Hepatocyte (in vitro differentiated cells): ENCODE data around the gene KCNQ1. TPM values are rescaled to one million over a fixed set of nuclear protein-coding genes. Genes with fewer than 3 reads are reported as not detected.

Experiments
- DNase-seq: peaks from one replicate; pipeline ENCODE4 v3.0.0-alpha.2; 2016; ENCODE audit warnings: low spot score
- H2AFZ ChIP-seq: fragments of 200-600 bp; sonication (generic); 2 replicates; pipeline ENCODE4 v1.6.0; 2016; ENCODE audit warnings: antibody characterized with exemption, mild to moderate bottlenecking
- H3K27ac ChIP-seq: fragments of 200-600 bp; sonication (generic); 2 replicates; pipeline ENCODE4 v1.5.1; 2016; ENCODE audit warnings: mild to moderate bottlenecking
- H3K27me3 ChIP-seq: fragments of 200-600 bp; sonication (generic); 2 replicates; pipeline ENCODE4 v1.6.1; 2016
- H3K36me3 ChIP-seq: fragments of 200-600 bp; sonication (generic); replicated peaks from 2 replicates; pipeline ENCODE4 v1.5.1; 2016; ENCODE audit warnings: low read depth; ENCODE audit not compliant: insufficient read depth
- H3K4me1 ChIP-seq: fragments of 200-600 bp; sonication (generic); 2 replicates; pipeline ENCODE4 v1.5.1; 2016; ENCODE audit warnings: mild to moderate bottlenecking, moderate library complexity; ENCODE audit not compliant: insufficient read depth
- H3K4me2 ChIP-seq: fragments of 200-600 bp; sonication (generic); 2 replicates; pipeline ENCODE4 v1.6.0; 2016
- H3K4me3 ChIP-seq: fragments of 200-600 bp; sonication (generic); 2 replicates; pipeline ENCODE4 v1.5.1; 2016; ENCODE audit warnings: mild to moderate bottlenecking
- H3K79me2 ChIP-seq: fragments of 200-600 bp; sonication (generic); 2 replicates; pipeline ENCODE4 v1.6.0; 2017; ENCODE audit warnings: mild to moderate bottlenecking
- H3K9me2 ChIP-seq: fragments of 200-600 bp; sonication (generic); replicated peaks from 2 replicates; pipeline ENCODE4 v1.6.0; 2017; ENCODE audit warnings: mild to moderate bottlenecking; ENCODE audit not compliant: insufficient read depth
- H3K9me3 ChIP-seq: fragments of 200-600 bp; sonication (generic); 2 replicates; pipeline ENCODE4 v1.5.1; 2016; ENCODE audit warnings: low read depth, mild to moderate bottlenecking
- H4K20me1 ChIP-seq: fragments of 200-600 bp; sonication (generic); 2 replicates; pipeline ENCODE4 v1.6.0; 2016; ENCODE audit warnings: mild to moderate bottlenecking; ENCODE audit not compliant: insufficient read depth, poor library complexity, severe bottlenecking
- EZH2 ChIP-seq: fragments of 200-600 bp; sonication (generic); IDR thresholded peaks from 2 replicates; pipeline ENCODE4 v1.6.1; 2016; ENCODE audit warnings: antibody characterized with exemption, mild to moderate bottlenecking, borderline replicate concordance
- EZH2phosphoT487 ChIP-seq: fragments of 200-600 bp; sonication (generic); IDR thresholded peaks from one replicate; pipeline ENCODE4 v1.6.1; 2018; ENCODE audit warnings: antibody characterized with exemption, mild to moderate bottlenecking, low read depth, moderate library complexity; ENCODE audit not compliant: unreplicated experiment, severe bottlenecking
- WGBS: methylation state at CpG from one replicate; pipeline ENCODE4 v1.1.6; 2016; ENCODE audit warnings: low lambda C conversion rate; ENCODE audit errors: missing lambda C conversion rate; 5-methylcytosine and 5-hydroxymethylcytosine counted together
- polyA plus RNA-seq: library from polyadenylated mRNA; unstranded; fragments of >200 nt; fragmentation: Nextera tagmentation; extraction: Ambion mirVana; gene quantifications from 2 replicates; pipeline ENCODE4 v1.2.1, GENCODE V29; 2016
- total RNA-seq: library from RNA; depleted of rRNA; stranded (reverse); fragments of >200 nt; gene quantifications from 2 replicates; pipeline ENCODE4 v1.2.3, GENCODE V29; 2014
- TF ChIP-seq, protein P1 (sequence below): fragments of 200-600 bp; sonication (generic); IDR thresholded peaks from 2 replicates; pipeline ENCODE4 v1.5.1; 2016; ENCODE audit warnings: antibody characterized with exemption, mild to moderate bottlenecking; ENCODE audit not compliant: poor library complexity

Gene KCNQ1
- total and polyA plus RNA-seq, 2 experiments from 2014 or later = 1.8 to 6.4 TPM

DNA sequence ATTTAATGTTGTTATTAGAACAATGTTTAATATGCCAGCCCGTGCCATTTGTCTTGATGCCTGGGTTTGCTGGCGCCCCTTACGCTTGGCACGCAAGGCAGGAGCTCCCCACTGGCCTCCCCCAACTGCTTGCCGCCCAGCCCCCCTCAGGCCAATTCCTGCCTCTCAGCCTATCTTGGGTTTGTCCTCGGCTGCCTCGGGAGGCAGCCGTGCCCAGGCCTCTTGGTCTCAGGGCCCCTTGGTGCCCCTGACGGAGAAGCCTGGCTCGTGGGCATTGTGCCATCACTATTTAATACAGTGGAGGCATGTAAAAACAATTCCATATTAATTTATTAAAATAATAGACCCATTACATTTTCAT lies 135.2 kb downstream of the KCNQ1 start:
- Histone ChIP-seq H3K9me3 (no peaks in the 10 kb centered on the region), H3K27ac (no peak overlapping the region), H3K79me2 (no peaks in the 10 kb centered on the region), H3K36me3 (no peaks in the 10 kb centered on the region), H4K20me1 (no peaks in the 10 kb centered on the region), H3K4me1 (peaks cover 28% of the 10 kb centered on the region), H3K4me3 (no peak overlapping the region), H3K9me2 (no peaks in the 10 kb centered on the region), H3K4me2 (no peak overlapping the region), H3K27me3 (no peaks in the 10 kb centered on the region), H2AFZ (no peak overlapping the region)
- WGBS = 83% methylated on average over 10 of the region's 10 CpGs
- no peak for DNase-seq
- TF ChIP-seq EZH2 (no peak), EZH2phosphoT487 (no peak)
- TF ChIP-seq, protein P1, sequence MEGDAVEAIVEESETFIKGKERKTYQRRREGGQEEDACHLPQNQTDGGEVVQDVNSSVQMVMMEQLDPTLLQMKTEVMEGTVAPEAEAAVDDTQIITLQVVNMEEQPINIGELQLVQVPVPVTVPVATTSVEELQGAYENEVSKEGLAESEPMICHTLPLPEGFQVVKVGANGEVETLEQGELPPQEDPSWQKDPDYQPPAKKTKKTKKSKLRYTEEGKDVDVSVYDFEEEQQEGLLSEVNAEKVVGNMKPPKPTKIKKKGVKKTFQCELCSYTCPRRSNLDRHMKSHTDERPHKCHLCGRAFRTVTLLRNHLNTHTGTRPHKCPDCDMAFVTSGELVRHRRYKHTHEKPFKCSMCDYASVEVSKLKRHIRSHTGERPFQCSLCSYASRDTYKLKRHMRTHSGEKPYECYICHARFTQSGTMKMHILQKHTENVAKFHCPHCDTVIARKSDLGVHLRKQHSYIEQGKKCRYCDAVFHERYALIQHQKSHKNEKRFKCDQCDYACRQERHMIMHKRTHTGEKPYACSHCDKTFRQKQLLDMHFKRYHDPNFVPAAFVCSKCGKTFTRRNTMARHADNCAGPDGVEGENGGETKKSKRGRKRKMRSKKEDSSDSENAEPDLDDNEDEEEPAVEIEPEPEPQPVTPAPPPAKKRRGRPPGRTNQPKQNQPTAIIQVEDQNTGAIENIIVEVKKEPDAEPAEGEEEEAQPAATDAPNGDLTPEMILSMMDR = no peak

DNA sequence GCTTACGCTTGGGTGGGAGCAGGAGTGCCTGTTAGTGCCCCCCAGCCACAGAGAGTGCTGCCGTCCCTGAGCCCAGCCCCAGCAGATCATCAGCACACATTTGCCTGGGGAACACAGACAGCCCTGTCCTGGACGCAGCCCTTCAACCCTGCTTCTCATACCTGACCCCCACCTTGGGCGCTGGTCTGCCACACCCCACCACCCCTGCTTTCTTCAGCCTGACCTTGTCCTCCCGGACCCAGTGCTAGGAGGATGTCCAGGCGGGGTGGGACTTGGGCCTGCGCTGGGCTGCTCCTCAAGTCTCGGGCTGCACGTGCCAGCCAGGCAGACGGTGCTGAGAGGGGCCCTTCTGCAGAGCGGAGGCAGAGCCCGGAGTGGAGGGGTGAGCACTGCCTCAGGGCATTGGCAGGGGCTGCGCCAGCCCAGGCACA lies 135.8 kb downstream of the KCNQ1 start:
- WGBS = 88% methylated on average over 12 of the region's 13 CpGs
- no peak for TF ChIP-seq EZH2
- TF ChIP-seq EZH2phosphoT487 = no peak
- TF ChIP-seq, protein P1 = no peak
- H2AFZ ChIP-seq = no peak overlapping the region

DNA sequence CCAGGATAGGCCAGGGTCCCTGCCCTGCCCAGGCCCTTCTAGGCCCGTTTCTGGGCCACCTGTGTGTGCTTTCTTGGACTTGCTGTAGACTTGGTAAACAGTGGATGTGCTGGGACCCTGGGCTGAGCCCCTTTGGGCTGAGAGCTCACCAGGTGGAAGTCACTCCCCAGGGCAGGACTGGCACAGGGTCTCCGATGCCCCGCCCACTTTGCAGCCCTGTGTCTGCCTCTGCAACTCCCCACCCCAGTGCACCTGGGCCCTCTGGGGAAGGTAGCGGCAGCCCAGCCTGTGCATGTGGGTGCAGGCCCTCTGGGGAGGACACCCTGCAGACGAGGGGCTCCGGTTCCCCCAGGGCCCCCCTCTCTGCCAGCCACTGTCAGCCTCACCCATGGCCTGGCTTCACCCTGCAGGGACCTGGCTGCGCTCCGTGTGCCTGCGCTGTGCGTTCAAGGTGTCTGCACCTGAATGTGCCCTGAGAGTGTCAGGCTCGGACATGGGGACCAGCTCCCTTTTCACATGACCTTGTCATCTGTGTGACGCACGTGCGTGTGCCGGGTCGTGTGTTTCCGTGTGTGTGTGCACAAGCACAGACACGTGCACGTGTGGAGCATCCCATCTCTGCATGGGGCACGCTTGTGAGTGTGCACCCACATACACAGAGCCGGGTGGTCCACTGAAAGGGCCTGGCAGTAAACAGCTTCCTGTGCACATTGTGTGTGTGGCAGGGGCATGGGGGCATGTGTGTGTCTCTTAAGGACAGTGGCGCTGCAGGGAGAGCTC lies 136.5 kb downstream of the KCNQ1 start:
- 96% methylated on average over 22 of the region's 22 CpGs for WGBS
- no peak for TF ChIP-seq EZH2phosphoT487
- TF ChIP-seq, protein P1 = no peak
- TF ChIP-seq EZH2 = no peak
- no peaks in the 10 kb centered on the region for H3K9me3 ChIP-seq
- no peaks in the 10 kb centered on the region for H3K79me2 ChIP-seq
- H4K20me1 ChIP-seq = no peaks in the 10 kb centered on the region
- no peaks in the 10 kb centered on the region for H3K9me2 ChIP-seq
- H3K4me2 ChIP-seq = no peak overlapping the region
- peaks cover 28% of the 10 kb centered on the region for H3K4me1 ChIP-seq
- no peak overlapping the region for H3K4me3 ChIP-seq
- H3K36me3 ChIP-seq = no peaks in the 10 kb centered on the region
- no peak overlapping the region for H2AFZ ChIP-seq
- no peak overlapping the region for H3K27ac ChIP-seq
- DNase-seq = no peak
- H3K27me3 ChIP-seq = no peaks in the 10 kb centered on the region

More for the DNA sequence above, 135.8 kb downstream of the KCNQ1 start:
- Histone ChIP-seq H3K9me3 (no peaks in the 10 kb centered on the region), H4K20me1 (no peaks in the 10 kb centered on the region), H3K27ac (no peak overlapping the region), H3K36me3 (no peaks in the 10 kb centered on the region), H3K4me3 (no peak overlapping the region), H3K27me3 (no peaks in the 10 kb centered on the region), H3K4me2 (no peak overlapping the region), H3K4me1 (peaks cover 28% of the 10 kb centered on the region), H3K9me2 (no peaks in the 10 kb centered on the region), H3K79me2 (no peaks in the 10 kb centered on the region)
- no peak for DNase-seq
